Measurements from ENCODE around the gene OR51Q1. TPM values are rescaled to one million over a fixed set of nuclear protein-coding genes. Genes with fewer than 3 reads are reported as not detected.

Gene OR51Q1
- total RNA-seq, 2 experiments from 2014 or later, result not detected

DNA sequence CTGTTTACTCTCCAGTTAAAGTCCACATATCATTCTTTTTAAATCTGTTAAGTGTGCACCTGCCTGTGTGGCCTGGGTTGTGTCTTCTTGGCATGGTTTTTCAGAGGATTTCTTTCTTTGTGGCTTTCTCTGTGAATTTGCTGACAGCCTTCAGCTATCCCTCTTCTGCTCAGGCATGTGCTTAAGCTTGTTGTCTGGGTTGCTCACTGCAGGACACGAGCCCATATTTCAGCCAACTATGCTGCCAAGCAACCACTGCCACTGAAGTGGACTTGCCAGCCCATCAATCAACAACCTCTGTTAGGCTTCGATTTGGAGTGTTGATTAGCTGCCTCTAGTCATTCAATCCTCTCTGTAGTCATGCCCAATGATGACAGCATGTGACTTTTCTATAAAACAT, 45.6 kb downstream of the OR51Q1 start:
- DNase-seq, result no peak
- Mint-ChIP-seq H3K9me3 (no peaks in the 10 kb centered on the region), H3K4me3 (no peak overlapping the region), H3K27me3 (no peaks in the 10 kb centered on the region), H3K27ac (no peak overlapping the region), H3K36me3 (no peaks in the 10 kb centered on the region), H3K4me1 (no peaks in the 10 kb centered on the region)

Other genes with a start within 250 kb of the OR51Q1 start
- not detected for gene OR51V1, start 221.4 kb upstream of the OR51Q1 start, total RNA-seq
- gene HBB, start 195.0 kb upstream of the OR51Q1 start, total RNA-seq, result not detected
- not detected for gene HBD, start 187.6 kb upstream of the OR51Q1 start, total RNA-seq
- gene HBG1, start 172.3 kb upstream of the OR51Q1 start, total RNA-seq, result not detected
- gene HBG2, start 167.3 kb upstream of the OR51Q1 start, total RNA-seq, result not detected
- gene HBE1, start 152.2 kb upstream of the OR51Q1 start, total RNA-seq, result not detected
- gene OR51B4, start 120.2 kb upstream of the OR51Q1 start, total RNA-seq, result not detected
- not detected for gene OR51B2, start 97.8 kb upstream of the OR51Q1 start, total RNA-seq
- gene OR51B5, start 78.6 kb upstream of the OR51Q1 start, total RNA-seq, result not detected
- gene OR51B6, start 70.6 kb upstream of the OR51Q1 start, total RNA-seq, result not detected
- gene OR51M1, start 38.3 kb upstream of the OR51Q1 start, total RNA-seq, result not detected
- gene OR51I1, start 19.4 kb downstream of the OR51Q1 start, total RNA-seq, result not detected
- not detected for gene OR51I2, start 27.2 kb downstream of the OR51Q1 start, total RNA-seq
- not detected for gene OR52D1, start 66.6 kb downstream of the OR51Q1 start, total RNA-seq
- not detected for gene UBQLN3, start 87.8 kb downstream of the OR51Q1 start, total RNA-seq
- under 1 TPM in 1 of 2 experiments, not detected in 1; 0.19 TPM for gene UBQLNL, start 94.6 kb downstream of the OR51Q1 start, total RNA-seq
- gene OR52H1, start 126.4 kb downstream of the OR51Q1 start, total RNA-seq, result not detected
- gene OR52B6, start 158.8 kb downstream of the OR51Q1 start, total RNA-seq, result not detected
- gene TRIM6, start 174.5 kb downstream of the OR51Q1 start, total RNA-seq, result 1 to 10 TPM in 1 of 2 experiments, under 1 TPM in 1; 0.89 to 1.4 TPM
- gene TRIM34, start 202.9 kb downstream of the OR51Q1 start, total RNA-seq, result 1 to 10 TPM; 6.1 to 7.8 TPM

Data from activated naive CD8-positive, alpha-beta T cell treated with anti-CD3 and anti-CD28 coated beads for 36 hours (primary cell).